PC-3 (cell line): ENCODE data around the gene LGMN.

Experiments used
- CTCF ChIP-seq: fragments of 300-600 bp; sonication (generic); conservative IDR thresholded peaks from 2 replicates; pipeline ENCODE4 v1.5.1; 2017; ENCODE audit warnings: antibody characterized with exemption, low read depth, mild to moderate bottlenecking, low read length
- EZH2 ChIP-seq: fragments of 300-600 bp; sonication (generic); IDR thresholded peaks from one replicate; pipeline ENCODE4 v1.6.1; 2017; ENCODE audit warnings: antibody characterized with exemption, mild to moderate bottlenecking, low read length; ENCODE audit not compliant: unreplicated experiment
- EZH2phosphoT487 ChIP-seq: fragments of 300-600 bp; sonication (generic); IDR thresholded peaks from 2 replicates; pipeline ENCODE4 v1.6.1; 2018; ENCODE audit warnings: mild to moderate bottlenecking, antibody characterized with exemption, low read length, borderline replicate concordance

DNA sequence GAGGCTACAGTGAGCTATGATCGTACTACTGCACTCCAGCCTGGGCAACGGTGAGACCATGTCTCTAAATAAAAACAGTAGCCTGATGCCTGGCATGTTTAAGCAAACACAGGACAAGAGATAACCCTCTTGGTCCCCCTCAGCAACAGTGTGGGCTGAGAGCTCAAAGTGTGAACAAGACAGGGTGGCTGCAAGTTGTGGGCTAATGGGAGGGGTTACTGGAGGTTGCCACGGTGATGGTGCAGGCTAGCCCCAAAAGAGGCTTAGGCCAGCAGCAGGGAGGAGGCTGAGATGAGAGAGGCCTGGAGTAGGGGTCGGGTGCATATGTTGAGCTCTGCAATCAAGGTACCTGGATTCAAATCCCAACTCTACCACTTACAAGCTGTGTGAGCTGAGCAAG lies 3.4 kb upstream of the LGMN start:
- TF ChIP-seq EZH2 (no peak), CTCF (no peak), EZH2phosphoT487 (no peak)
